Stimulated activated CD4-positive, alpha-beta T cell treated with anti-CD3 and anti-CD28 coated beads, Interleukin-12 subunit alpha, Interleukin-12 subunit beta, amount 100 ng/mL, for 48 hours (primary cell): ENCODE measurements around the gene FKBP2.
"Not testable (repeated sequence)": the region's sequence is repeated elsewhere in the genome, so short reads cannot be mapped to it uniquely, and the experiment has no call there.

Source experiments
- DNase-seq, 3 donors: peaks; one replicate each; pipeline ENCODE4 v3.0.0-alpha.2; 2020; ENCODE audit warnings: low read depth in 2 of 3, low spot score in 1 of 3

Gene FKBP2

GRCh38 chr11:64232967-64233315, 8.0 kb upstream of the FKBP2 start:
- no peak for DNase-seq

GRCh38 chr11:64233913-64234586, 6.8 kb upstream of the FKBP2 start, which contains the start of gene VEGFB:
TSS of gene VEGFB (plus strand) at chr11:64234584. CDS start at chr11:64234834, 250 bp downstream.
- DNase-seq: peak in 1 of 3 donors; percentile 63

DNA sequence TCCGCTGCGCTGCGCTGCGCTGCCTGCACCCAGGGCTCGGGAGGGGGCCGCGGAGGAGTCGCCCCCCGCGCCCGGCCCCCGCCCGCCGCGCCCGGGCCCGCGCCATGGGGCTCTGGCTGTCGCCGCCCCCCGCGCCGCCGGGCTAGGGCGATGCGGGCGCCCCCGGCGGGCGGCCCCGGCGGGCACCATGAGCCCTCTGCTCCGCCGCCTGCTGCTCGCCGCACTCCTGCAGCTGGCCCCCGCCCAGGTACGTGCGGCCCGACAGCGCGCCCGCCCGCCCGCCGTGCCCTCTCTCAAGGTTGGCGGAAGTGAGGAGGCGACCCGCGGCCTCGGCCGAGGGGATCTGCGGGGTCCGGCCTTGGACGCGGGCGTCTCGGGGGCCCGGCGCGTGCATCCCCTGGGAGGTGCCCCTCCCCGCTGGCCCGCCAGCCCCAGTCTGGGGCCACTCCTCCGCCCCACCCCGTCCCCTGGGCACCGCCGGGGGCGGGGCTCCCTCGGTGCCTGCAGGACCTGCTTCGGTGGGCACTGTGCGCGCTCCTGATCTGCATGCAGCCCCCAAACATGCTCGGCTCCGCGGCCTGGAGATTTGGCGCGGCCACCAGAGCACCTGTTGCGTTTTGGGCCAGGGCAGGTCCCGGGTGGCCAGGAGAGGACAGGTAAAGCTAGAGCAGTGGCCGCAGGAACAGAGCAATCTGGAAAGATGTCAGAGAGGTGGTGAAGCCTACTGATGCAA, 6.1 kb upstream of the FKBP2 start:
- no peak for DNase-seq

- no peak for DNase-seq
These were observed 5.3 kb upstream of the FKBP2 start for GRCh38 chr11:64235437-64236161.

DNA sequence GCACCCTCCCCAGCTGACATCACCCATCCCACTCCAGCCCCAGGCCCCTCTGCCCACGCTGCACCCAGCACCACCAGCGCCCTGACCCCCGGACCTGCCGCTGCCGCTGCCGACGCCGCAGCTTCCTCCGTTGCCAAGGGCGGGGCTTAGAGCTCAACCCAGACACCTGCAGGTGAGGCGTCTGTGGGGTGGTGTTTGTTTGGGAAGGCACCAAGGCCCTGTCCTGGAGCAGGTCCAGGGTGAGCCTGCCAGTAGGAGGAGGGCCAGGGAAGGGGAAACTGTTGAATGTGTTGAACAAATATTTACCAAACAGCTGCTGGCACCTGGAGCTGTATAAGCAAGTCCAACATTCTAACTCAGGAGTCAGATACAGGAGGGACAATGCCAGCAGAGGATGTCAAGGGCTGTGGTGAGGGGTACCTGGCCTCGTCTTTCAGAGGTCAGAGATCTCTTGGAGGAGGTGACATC, 3.4 kb upstream of the FKBP2 start:
- no peak for DNase-seq

- DNase-seq: no peak
These were observed 2.8 kb upstream of the FKBP2 start for GRCh38 chr11:64238076-64238475.

- no peak for DNase-seq
These were observed 1.9 kb upstream of the FKBP2 start for GRCh38 chr11:64238999-64239398.

- DNase-seq: no peak
These were observed 1.0 kb upstream of the FKBP2 start for GRCh38 chr11:64239662-64240434.

DNA sequence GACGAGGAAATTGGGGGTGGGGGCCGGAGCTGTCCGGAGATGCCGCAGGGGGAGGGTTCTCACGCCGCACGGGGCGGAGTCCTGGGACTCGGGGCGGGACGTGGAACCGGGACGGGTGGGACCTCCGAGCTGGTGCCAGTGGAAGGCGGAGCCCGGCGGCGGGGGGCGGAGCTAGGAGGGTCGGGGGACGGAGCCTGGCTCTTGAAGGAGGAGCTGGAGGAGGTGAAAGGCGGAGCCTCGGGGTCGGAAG, 271 bp downstream of the FKBP2 start:
- peak in 2 of 3 donors; percentile 100 for DNase-seq

DNA sequence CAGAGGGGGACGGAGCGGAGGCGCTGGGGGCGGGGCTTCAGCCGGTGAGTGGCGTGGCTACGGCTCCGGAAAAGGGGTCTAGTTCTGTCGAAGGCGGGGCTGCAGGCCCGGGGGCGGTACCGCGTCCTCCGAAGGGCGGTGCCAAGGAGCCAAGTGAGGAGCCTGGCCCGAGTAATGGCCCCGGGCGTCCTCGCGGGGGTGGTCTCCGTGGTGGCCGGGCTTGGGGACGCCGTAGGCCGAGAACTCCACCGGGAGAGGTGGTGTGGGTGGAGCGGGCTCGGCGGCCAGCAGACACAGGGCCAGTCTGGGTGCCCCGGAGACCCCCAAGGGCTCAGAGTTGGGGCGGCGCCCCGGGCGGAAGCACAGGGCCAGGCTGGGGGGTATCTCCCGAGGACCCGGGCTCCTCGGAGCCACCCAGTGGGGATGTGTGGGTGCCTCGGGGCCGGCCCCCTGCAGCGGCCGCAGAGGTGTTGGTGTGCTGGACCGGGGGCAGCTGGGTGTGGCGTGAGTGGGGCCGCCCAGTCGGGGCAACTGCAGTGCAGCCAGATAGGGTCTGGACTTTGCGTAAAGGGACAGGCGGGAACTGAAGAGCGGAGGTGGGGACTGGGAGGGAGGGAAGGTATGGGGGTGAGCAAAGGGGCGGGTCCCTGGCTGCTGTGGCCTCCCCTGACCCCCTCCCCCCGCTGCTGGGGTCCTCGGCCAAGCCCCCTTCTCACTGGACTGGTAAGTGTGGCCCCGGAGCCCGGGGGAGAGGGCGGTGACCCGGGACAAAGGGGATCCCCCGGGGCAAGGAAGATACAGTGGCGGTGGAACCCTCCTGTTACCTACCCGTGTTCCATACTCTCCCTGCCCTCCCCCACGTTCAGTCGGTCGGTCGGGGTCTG, 838 bp downstream of the FKBP2 start:
- DNase-seq: peak in 1 of 3 donors; percentile 100

- no peak for DNase-seq
These were observed 2.5 kb downstream of the FKBP2 start for GRCh38 chr11:64243236-64243854.

DNA sequence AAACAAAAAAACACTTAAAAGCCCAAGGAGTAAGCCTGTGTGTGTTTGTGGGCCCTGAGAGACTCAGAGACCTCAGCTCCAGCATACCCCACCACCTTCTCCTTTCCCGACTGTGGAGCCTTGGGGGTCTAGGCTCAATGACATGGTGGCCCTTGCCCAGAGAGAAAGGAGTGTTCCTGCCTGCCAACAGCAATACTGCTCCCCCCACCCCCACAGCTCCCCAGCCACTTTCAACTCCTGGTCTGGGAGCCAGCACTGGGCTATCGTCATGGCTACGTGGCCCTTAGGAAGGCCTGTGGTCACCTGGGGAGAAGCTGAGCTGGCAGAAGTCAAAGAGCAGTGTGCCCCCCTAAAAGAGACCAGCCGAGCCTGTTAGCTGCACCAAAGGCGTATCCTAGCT, 3.2 kb downstream of the FKBP2 start:
- no peak for DNase-seq

DNA sequence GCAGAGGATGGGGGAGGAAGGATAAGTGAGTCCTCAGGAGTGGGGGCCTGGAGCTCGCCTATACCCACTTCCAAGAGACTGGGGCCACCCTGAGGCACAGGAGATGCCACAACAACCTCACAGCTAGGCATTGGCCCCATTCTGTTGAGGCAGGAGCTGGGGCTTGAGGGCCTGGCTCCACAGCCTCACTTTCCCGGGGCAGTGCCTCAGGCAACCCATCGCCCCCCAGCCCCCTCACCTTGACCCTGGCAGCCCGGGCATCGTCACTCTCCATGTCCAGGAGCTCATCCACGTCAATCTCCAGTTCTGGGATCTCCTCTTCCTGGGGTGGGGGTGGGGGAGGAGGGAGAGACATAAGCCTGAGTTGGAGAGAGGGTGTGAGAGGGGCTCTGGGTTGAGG, 4.1 kb downstream of the FKBP2 start:
- no peak for DNase-seq

- no peak for DNase-seq
These were observed 4.5 kb downstream of the FKBP2 start for GRCh38 chr11:64245401-64245796.

DNA sequence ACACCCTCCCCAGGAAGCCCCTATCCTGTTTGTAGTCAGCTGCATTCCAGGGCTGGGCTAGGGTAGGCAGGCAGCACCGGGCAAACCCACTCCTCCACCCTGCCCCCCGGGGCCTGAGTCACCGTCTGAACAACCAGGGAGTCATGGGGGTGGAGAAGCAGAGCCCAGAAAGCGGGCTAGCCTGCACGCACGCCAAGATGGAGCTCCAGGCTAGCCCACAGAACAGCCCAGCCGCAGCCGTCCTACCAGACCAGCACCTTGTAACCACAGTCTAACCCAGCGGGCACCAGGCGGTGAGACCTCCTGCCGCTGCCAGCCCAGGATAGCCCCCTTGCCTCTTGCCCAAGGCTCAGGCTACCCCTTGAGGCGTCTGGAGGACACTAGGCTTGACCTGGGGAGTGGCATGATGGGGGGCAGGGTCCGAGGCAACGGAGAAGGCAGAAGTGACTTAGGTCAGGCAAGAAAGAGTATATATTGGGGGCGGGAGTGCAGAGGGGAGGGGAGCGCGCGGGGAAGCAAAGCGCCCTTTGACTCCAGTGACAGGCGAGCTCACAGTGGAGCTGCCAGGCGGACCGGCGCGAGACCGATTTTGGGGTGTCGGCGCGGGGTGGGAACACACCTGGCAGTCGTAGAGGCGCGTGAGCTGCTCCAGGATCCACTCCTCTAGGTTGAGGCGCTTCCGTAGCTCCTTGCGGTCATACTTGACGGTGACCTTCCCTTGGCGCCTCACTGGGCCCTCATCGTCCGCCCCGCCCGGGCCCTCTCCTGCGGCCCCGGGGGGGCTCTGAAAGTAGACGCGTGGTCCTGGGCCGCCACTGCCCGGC, 5.1 kb downstream of the FKBP2 start:
- DNase-seq: peak; percentile 67 to 76 (median 72)

DNA sequence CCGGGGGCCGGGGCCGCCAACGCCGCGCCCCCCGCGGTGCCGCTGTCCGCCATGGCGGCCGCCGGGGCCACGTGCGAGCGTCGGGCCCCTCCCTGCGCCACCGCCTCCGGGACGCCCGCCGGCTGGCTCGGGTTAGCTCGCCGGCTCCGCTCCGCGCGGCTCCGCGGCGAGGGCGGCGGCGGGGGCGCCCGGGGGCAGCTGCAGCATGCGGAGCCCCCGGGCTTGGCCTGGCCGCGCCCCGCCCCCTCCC, 5.7 kb downstream of the FKBP2 start:
- not testable (repeated sequence) for DNase-seq

GRCh38 chr11:64246871-64247728, 6.2 kb downstream of the FKBP2 start, which contains the start of gene PPP1R14B:
TSS of gene PPP1R14B (minus strand) at chr11:64246943. CDS start at chr11:64246673, 270 bp downstream.
- peak; percentile 66 to 78 (median 69) for DNase-seq

GRCh38 chr11:64247729-64248531, 7.0 kb downstream of the FKBP2 start:
- no peak for DNase-seq
